ENCODE data around the gene SCNN1B.

The SCNN1B gene

DNA sequence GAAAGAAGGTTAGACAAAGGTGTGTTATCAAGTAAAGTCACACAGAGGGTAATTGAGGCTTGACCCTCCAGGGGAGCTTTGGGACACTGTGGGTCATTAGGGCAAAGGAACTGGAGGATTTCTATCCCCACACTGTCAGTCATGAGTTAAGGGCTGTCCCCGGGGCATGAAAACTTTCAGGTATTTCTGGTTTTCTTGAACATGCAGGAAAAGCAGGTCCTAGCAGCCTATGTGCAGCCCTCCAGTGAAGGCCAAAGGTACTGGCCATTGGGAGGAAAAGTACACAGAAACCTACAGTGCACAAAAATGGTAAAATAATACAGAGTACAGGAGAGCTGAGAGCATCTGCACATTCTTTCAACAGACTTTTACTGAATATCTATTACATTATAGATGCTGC is 44.4 kb upstream of the SCNN1B start:
- CTCF ChIA-PET, result no interaction called here

DNA sequence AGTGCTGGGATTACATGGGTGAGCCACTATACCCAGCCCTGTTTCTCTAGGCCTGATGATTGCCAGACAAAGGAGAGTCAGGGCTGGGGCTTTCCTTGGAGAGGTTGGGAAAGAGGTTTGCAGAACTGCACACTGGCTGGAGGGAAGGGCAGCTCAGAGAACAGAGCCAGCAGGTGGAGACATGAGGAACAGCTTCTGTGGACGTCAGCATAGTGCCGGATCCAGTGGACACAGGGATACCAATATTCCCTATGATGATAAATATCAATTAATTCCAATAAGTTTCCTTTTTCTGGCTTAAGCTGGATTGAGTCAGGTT is 43.2 kb upstream of the SCNN1B start:
- ChIA-PET POLR2A (no interaction called here), CTCF (no interaction called here)
- no peak for DNase-seq (ENCODE audit: low read depth, low spot score)
- H3K4me3 ChIP-seq (ENCODE audit: low read depth, low read length), result no peak overlapping the region
- TF ChIP-seq, protein P1, sequence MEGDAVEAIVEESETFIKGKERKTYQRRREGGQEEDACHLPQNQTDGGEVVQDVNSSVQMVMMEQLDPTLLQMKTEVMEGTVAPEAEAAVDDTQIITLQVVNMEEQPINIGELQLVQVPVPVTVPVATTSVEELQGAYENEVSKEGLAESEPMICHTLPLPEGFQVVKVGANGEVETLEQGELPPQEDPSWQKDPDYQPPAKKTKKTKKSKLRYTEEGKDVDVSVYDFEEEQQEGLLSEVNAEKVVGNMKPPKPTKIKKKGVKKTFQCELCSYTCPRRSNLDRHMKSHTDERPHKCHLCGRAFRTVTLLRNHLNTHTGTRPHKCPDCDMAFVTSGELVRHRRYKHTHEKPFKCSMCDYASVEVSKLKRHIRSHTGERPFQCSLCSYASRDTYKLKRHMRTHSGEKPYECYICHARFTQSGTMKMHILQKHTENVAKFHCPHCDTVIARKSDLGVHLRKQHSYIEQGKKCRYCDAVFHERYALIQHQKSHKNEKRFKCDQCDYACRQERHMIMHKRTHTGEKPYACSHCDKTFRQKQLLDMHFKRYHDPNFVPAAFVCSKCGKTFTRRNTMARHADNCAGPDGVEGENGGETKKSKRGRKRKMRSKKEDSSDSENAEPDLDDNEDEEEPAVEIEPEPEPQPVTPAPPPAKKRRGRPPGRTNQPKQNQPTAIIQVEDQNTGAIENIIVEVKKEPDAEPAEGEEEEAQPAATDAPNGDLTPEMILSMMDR (IDR thresholded peaks at IDR 0.05; ENCODE audit: insufficient read depth, low read length, missing control alignments), result no peak

More for the DNA sequence above, 44.4 kb upstream of the SCNN1B start:
- H3K4me3 ChIP-seq (ENCODE audit: low read depth, low read length), result no peak overlapping the region
- POLR2A ChIA-PET, result no interaction called here
- DNase-seq (ENCODE audit: low read depth, low spot score), result no peak
- TF ChIP-seq, protein P1 (IDR thresholded peaks at IDR 0.05; ENCODE audit: insufficient read depth, low read length, missing control alignments), result no peak

DNA sequence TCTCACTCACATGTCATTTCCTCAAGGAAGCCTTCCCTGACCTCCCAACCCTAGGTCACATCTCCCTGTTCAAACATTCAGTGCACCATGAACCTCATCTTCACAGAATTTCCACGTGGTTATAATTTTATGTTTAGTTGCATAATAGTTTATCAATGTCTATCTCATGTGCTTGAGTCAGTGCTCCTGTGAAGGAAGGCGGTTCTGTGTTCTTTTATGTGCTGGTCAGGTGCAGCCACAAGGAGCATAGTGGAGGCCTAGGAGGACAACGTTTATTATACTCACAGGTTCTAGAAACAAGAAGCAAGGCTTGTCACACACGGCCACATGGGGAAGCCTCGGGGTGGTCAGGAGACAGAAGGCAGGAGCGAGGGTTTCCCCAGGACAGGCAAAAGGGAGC is 34.5 kb upstream of the SCNN1B start:
- ChIA-PET CTCF (no interaction called here), POLR2A (no interaction called here)
- H3K4me3 ChIP-seq (ENCODE audit: low read depth, low read length), result no peak overlapping the region
- TF ChIP-seq, protein P1 (IDR thresholded peaks at IDR 0.05; ENCODE audit: insufficient read depth, low read length, missing control alignments), result no peak
- DNase-seq (ENCODE audit: low read depth, low spot score), result no peak

DNA sequence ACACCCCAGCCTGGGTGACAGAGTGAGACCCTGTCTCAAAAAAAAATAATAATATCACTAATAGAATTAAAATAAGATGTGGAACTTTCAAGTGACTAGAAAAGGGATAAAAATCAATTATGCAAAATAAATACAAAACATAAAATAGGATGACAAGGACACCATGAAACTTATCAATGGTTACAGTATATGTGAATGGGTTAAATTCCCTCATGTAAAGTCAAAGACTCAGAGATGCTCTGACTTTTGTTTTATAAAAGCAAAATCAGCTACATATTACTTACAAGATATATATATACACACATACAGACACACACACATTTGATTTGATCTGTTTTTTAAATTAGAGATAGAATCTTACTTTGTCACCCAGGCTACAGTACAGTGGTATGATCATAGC is 33.5 kb upstream of the SCNN1B start:
- POLR2A ChIA-PET, result no interaction called here
- CTCF ChIA-PET, result no interaction called here
- no peak overlapping the region for H3K4me3 ChIP-seq (ENCODE audit: low read depth, low read length)
- DNase-seq (ENCODE audit: low read depth, low spot score), result no peak
- TF ChIP-seq, protein P1 (IDR thresholded peaks at IDR 0.05; ENCODE audit: insufficient read depth, low read length, missing control alignments), result no peak

DNA sequence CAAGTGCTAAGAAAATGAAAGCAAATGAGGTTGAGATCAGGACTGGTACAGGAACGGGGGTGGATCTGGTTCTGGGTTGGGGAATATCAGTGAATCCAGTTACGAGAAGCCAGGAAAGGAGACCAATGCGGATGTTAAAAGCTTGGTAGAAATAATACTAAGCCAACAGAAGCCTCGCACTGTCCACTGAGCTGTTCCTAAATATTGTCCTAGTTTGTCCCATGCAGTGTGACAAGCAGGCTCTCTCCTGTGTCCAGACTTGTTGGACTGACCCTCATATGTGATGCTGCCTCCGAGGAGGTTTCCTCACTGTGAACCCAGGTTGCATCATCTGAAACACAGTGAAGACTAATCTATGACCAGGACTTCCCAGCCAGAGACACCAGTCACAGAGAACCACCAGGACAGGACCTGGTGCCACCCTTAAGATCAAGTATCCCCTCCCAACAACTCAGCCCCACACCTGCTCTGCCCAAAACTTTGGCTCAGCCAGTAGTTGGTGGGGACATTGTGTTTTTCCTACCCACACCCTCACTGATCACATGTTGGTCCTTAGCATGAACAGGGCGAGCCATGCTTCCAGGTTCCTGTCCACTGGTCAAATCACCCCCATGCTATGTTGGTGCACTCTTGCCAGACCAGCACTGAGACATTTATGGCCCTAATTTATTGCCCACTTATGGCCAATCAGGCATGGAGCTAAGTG is 32.7 kb upstream of the SCNN1B start:
- DNase-seq (ENCODE audit: low read depth, low spot score), result no peak
- ChIA-PET POLR2A (no interaction called here), CTCF (interaction anchor here (0.6 kb wide), 1 partner anchor 158 kb away, joined by 3 read pairs; no protein-coding TSS in a partner anchor)
- no peak overlapping the region for H3K4me3 ChIP-seq (ENCODE audit: low read depth, low read length)
- TF ChIP-seq, protein P1 (IDR thresholded peaks at IDR 0.05; ENCODE audit: insufficient read depth, low read length, missing control alignments), result no peak

DNA sequence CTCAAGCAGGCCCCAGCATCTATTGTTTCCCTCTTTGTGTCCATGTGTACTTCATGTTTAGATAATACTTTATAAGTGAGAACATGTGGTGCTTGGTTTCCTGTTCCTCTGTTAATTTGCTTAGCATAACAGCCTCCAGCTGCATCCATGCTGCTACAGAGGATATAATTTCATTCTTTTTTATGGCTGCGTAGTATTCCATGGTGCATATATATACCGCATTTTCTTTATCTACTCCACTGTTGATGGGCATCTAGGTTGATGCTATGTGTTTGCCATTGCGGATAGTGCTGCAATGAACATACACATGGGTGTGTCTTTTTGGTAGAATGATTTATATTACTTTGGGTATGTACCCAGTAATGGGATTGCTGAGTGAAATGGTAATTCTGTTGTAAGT is 31.4 kb upstream of the SCNN1B start:
- DNase-seq (ENCODE audit: low read depth, low spot score), result no peak
- no peak overlapping the region for H3K4me3 ChIP-seq (ENCODE audit: low read depth, low read length)
- ChIA-PET CTCF (no interaction called here), POLR2A (no interaction called here)
- TF ChIP-seq, protein P1 (IDR thresholded peaks at IDR 0.05; ENCODE audit: insufficient read depth, low read length, missing control alignments), result no peak
